Activated naive CD8-positive, alpha-beta T cell treated with anti-CD3 and anti-CD28 coated beads, Interleukin-2, amount 10 ng/mL, durations not matched to agents 7 days and 5 days (primary cell): ENCODE measurements around the gene PKP1. TPM values are rescaled to one million over a fixed set of nuclear protein-coding genes. Genes with fewer than 3 reads are reported as not detected.

Experiments
- ATAC-seq: fragments of 150-1000 bp; cut with Tn5 transposase; one replicate; pipeline ENCODE4 v1.10.0; 2021; ENCODE audit warnings: low read depth, moderate library complexity
- POLR2A ChIA-PET: fragments of 350-600 bp; sonication (Branson Sonifier 250); formaldehyde crosslinking; loops from one replicate; lab custom pipeline; 2021; ENCODE audit warnings: antibody characterized with exemption; lab: Charles Lee
- DNase-seq: peaks from one replicate; pipeline ENCODE4 v3.0.0; 2021
- H3K27ac Mint-ChIP-seq: one replicate; pipeline ENCODE4 v1.8.0; 2022; ENCODE audit warnings: mild to moderate bottlenecking, mixed read lengths
- H3K27me3 Mint-ChIP-seq: one replicate; pipeline ENCODE4 v1.8.0; 2022; ENCODE audit warnings: mild to moderate bottlenecking, moderate library complexity, mixed read lengths
- H3K36me3 Mint-ChIP-seq: one replicate; pipeline ENCODE4 v1.8.0; 2021; ENCODE audit warnings: mild to moderate bottlenecking, mixed read lengths
- H3K4me1 Mint-ChIP-seq: one replicate; pipeline ENCODE4 v1.8.0; 2021; ENCODE audit warnings: mixed read lengths
- H3K4me3 Mint-ChIP-seq: one replicate; pipeline ENCODE4 v1.8.0; 2022; ENCODE audit warnings: mild to moderate bottlenecking, moderate library complexity, mixed read lengths
- H3K9me3 Mint-ChIP-seq: one replicate; pipeline ENCODE4 v1.8.0; 2021; ENCODE audit warnings: mixed read lengths
- total RNA-seq, 2 experiments: library from RNA; stranded (reverse); gene quantifications; one replicate each; pipeline ENCODE4 v1.2.3, GENCODE V29; 2021

PKP1 gene
- total RNA-seq, 2 experiments from 2014 or later: not detected

DNA sequence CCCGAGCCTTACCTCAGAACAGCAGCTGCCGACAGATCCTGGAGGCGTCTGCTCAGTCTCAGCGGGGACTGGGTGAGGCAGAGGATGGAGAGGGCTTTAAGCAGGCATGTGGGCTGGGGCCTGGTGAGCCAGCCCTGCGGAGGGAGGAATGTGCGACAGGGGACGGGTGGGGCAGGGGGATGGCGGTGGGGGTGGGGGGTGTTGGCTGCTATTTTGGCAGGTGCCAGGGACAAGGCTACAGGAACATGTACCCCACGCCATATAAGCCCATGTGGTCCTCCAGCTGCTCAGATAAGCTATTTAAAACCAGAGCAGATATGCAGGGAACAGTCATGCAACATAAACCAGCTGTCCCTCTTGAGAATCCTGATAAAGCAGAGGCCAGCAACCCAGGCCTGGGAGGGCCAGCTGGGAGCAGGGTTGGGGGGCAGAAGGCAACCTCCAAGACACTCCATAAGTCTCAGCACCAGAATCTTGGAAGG lies 94.3 kb downstream of the PKP1 start, which contains the start of gene TNNT2:
TSS of gene TNNT2 (minus strand) at position 70 of the 482 bp plus-strand sequence. CDS start 4,426 bp downstream, outside the sequence.
- ATAC-seq (no peak), DNase-seq (no peak)
- no peaks in the 10 kb centered on the region for H3K36me3 Mint-ChIP-seq
- H3K27me3 Mint-ChIP-seq: peaks cover 2% of the 10 kb centered on the region
- no peaks in the 10 kb centered on the region for H3K4me1 Mint-ChIP-seq
- H3K27ac Mint-ChIP-seq: no peak within 1 kb of the TSS
- no peak within 1 kb of the TSS for H3K4me3 Mint-ChIP-seq
- POLR2A ChIA-PET: no interaction called here
- H3K9me3 Mint-ChIP-seq: no peaks in the 10 kb centered on the region

DNA sequence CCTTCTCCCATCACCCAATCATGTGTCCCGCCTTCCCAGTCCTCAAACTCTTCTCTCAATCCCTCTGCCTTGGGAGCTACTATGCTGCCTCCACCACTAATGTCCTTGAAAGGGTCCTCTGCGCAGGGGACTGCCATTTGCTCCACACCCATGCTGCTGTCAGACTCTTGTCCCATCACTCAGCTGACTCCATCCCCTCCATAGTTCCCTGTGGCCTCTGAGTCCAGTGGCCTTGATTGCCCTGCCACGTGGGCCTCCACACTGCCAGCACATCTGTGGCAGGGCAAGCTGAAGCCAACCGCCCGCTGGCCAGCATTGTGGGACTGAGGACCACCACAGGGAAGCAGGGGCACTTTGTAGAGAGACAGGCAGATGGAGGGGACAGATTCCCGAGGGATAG lies 95.5 kb downstream of the PKP1 start:
- DNase-seq (no peak), ATAC-seq (no peak)
- H3K4me3 Mint-ChIP-seq: no peak overlapping the region
- POLR2A ChIA-PET: no interaction called here
- H3K4me1 Mint-ChIP-seq: no peaks in the 10 kb centered on the region
- no peaks in the 10 kb centered on the region for H3K36me3 Mint-ChIP-seq
- no peak overlapping the region for H3K27ac Mint-ChIP-seq
- H3K27me3 Mint-ChIP-seq: peaks cover 2% of the 10 kb centered on the region
- H3K9me3 Mint-ChIP-seq: no peaks in the 10 kb centered on the region

DNA sequence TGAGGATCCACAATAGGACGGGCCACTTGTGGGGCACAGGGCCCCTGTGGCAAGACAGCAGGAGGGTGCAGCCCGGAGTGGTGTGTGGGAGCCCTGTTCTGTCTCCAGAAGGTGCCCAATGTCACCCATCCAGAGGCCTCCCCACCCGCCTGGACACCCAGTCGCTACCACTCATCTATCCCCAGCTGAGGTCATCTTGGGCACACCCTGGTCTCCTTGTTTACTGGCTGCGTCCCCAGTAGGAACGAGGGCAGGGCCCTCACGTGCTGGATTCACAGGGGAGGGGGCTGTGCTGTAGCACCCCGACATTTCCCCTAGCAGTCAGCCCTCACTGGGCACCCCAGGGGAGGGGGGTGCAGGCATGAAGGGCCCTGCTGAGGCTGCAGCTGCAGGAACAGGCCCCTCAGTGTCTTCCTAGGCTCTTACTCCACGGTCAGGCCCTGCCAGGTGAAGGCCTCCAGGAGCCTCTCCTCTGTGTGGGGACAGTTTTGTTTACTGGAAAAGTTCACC lies 96.5 kb downstream of the PKP1 start:
- H3K27me3 Mint-ChIP-seq: peaks cover 2% of the 10 kb centered on the region
- POLR2A ChIA-PET: no interaction called here
- no peak overlapping the region for H3K27ac Mint-ChIP-seq
- no peaks in the 10 kb centered on the region for H3K36me3 Mint-ChIP-seq
- ATAC-seq (no peak), DNase-seq (no peak)
- no peaks in the 10 kb centered on the region for H3K9me3 Mint-ChIP-seq
- no peaks in the 10 kb centered on the region for H3K4me1 Mint-ChIP-seq
- no peak overlapping the region for H3K4me3 Mint-ChIP-seq

DNA sequence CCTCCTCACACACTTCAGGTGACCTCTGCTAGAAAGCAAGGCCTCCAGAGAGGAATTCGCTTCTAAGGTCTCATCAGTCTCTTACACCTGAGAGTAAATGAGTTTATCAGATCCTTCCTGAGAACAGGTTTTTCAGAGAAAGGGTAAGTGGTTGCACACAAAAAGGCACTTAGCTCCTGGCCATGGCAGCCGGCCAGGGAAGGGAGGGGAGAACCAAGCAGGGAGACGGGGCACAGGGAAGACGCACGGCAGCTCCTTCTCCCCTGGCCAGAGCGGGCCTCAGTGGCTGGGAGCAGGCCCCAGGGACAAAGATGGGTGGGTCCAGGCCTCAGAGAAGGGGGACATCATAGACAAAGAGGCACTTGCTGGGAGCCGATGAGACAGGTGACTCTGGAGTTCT lies 97.8 kb downstream of the PKP1 start:
- no peaks in the 10 kb centered on the region for H3K4me1 Mint-ChIP-seq
- no peak overlapping the region for H3K4me3 Mint-ChIP-seq
- H3K27me3 Mint-ChIP-seq: peaks cover 2% of the 10 kb centered on the region
- no peak overlapping the region for H3K27ac Mint-ChIP-seq
- no peaks in the 10 kb centered on the region for H3K9me3 Mint-ChIP-seq
- ATAC-seq (no peak), DNase-seq (no peak)
- POLR2A ChIA-PET: no interaction called here
- no peaks in the 10 kb centered on the region for H3K36me3 Mint-ChIP-seq

Other genes with a start within 250 kb of the PKP1 start
- not detected for gene CACNA1S, start 171.1 kb upstream of the PKP1 start, total RNA-seq
- gene ASCL5, start 156.3 kb upstream of the PKP1 start, total RNA-seq: not detected
- 10 to 100 TPM; 20.8 to 26.1 TPM for gene TMEM9, start 129.0 kb upstream of the PKP1 start, total RNA-seq
- gene IGFN1, start 92.7 kb upstream of the PKP1 start, total RNA-seq: not detected
- not detected for gene TNNT2, start 94.2 kb downstream of the PKP1 start, total RNA-seq
- gene LAD1, start 115.8 kb downstream of the PKP1 start, total RNA-seq: not detected
- gene TNNI1, start 138.2 kb downstream of the PKP1 start, total RNA-seq: not detected
- 10 to 100 TPM; 11.3 to 13.2 TPM for gene PHLDA3, start 185.7 kb downstream of the PKP1 start, total RNA-seq
- gene CSRP1, start 223.6 kb downstream of the PKP1 start, total RNA-seq: 10 to 100 TPM; 61.2 to 66.0 TPM